Measurements from ENCODE around the gene AIMP1. TPM values are rescaled to one million over a fixed set of nuclear protein-coding genes. Genes with fewer than 3 reads are reported as not detected.

Gene AIMP1
- total and polyA plus RNA-seq, 2 of the 13 experiments (the other 11 are each of a cell fraction or from before 2014, with no cell fraction given): 28.6 to 82.9 TPM

GRCh38 chr4:106315968-106316772, at the start of gene AIMP1, which contains the start of gene TBCK (continued):
- TF ChIP-seq ZNF83 (CRISPR knock-in tag; IDR thresholded peaks at IDR 0.05; ENCODE audit: borderline replicate concordance): no peak; the same call in 1 of the 2 replicates
- TF ChIP-seq ZNF703 (CRISPR knock-in tag; IDR thresholded peaks at IDR 0.05; ENCODE audit: borderline replicate concordance): peak; percentile 7; the same call in 1 of the 2 replicates
- TF ChIP-seq GLI4 (CRISPR knock-in tag; IDR thresholded peaks at IDR 0.05; ENCODE audit: borderline replicate concordance): peak; percentile 76; the same call in 1 of the 2 replicates
- TF ChIP-seq TFDP2 (CRISPR knock-in tag; IDR thresholded peaks at IDR 0.05): no peak; the same call in 1 of the 2 replicates
- TF ChIP-seq ZNF761 (CRISPR knock-in tag; conservative IDR thresholded peaks at IDR 0.05): no peak; the same call in 1 of the 2 replicates
- TF ChIP-seq SPEN (CRISPR knock-in tag; IDR thresholded peaks at IDR 0.05; ENCODE audit: low read depth): peak; percentile 75
- TF ChIP-seq XRCC5 (optimal IDR thresholded peaks at IDR 0.05; ENCODE audit: low read length): peak; percentile 8
- TF ChIP-seq HMGA1 (CRISPR knock-in tag; conservative IDR thresholded peaks at IDR 0.05): no peak

GRCh38 chr4:106268786-106269185, 47.6 kb upstream of the AIMP1 start:
- Histone ChIP-seq H3K27me3 (ENCODE audit: control insufficient read depth in 1 of 2, insufficient read depth in 2 of 2, low read length in 2 of 2) (no peaks in the 10 kb centered on the region), H3K36me3 (replicated peaks in 1 of 2; ENCODE audit: control insufficient read depth in 1 of 2, insufficient read depth in 2 of 2, low read length in 2 of 2) (no peaks in the 10 kb centered on the region; a peak in 1 of 5 replicates), H3K9me3 (ENCODE audit: low read length) (no peaks in the 10 kb centered on the region), H3K79me2 (ENCODE audit: insufficient read depth, low read length) (peaks cover 61% of the 10 kb centered on the region), H3K4me1 (ENCODE audit: insufficient read depth, low read length) (peaks cover 68% of the 10 kb centered on the region), H3K9ac (ENCODE audit: insufficient read depth, low read depth, low read length) (no peak overlapping the region), H2AFZ (ENCODE audit: low read length) (no peak overlapping the region), H4K20me1 (ENCODE audit: insufficient read depth, low read length) (no peaks in the 10 kb centered on the region), H3K4me2 (ENCODE audit: low read depth, low read length) (no peak overlapping the region), H3K27ac (ENCODE audit: extremely low read length, insufficient read depth, low read length) (no peak overlapping the region), H3K4me3 (replicated peaks in 1 of 3; ENCODE audit: insufficient read depth in 1 of 3, low read depth in 2 of 3, low read length in 3 of 3) (no peak overlapping the region)
- TF ChIP-seq ARID3A (IDR thresholded peaks at IDR 0.05; ENCODE audit: low read depth, low read length): no peak
- no peak for TF ChIP-seq ZBTB8A (CRISPR knock-in tag; IDR thresholded peaks at IDR 0.05; ENCODE audit: borderline replicate concordance, low read depth)
- no peak for TF ChIP-seq GATA4 (IDR thresholded peaks at IDR 0.05; ENCODE audit: borderline replicate concordance, low read depth)
- TF ChIP-seq NRL (CRISPR knock-in tag; IDR thresholded peaks at IDR 0.05; ENCODE audit: borderline replicate concordance): no peak
- no peak for TF ChIP-seq TGIF2 (CRISPR knock-in tag; IDR thresholded peaks at IDR 0.05)
- ChIA-PET CTCF (ENCODE audit: low intra/inter-chr PET ratio, low total read pairs) (no interaction called here), POLR2A (interaction anchor here (1.1 to 3.3 kb wide), 3 partner anchors 10 to 47 kb away, joined by 3 to 20 read pairs (median 5); partner anchors contain the start of genes AIMP1 and TBCK)
- intact Hi-C loops (cut with micrococcal nuclease; ENCODE audit: unreplicated experiment) (loop anchor here (5.0 to 10.0 kb wide), 3 partner anchors 254 to 629 kb away; no protein-coding TSS in a partner anchor), in situ Hi-C loops (cut with HindIII; ENCODE audit: extremely low pct_ligation_motif_present, low pct_unique_long_range_greater_than_20kb) (loop anchor here (5.0 kb wide), 1 partner anchor 234 kb away; no protein-coding TSS in a partner anchor)
- DNase-seq (ENCODE audit: low spot score) (no peak), FAIRE-seq (no peak), ATAC-seq (no peak)
- no TSS peak for BruUV-seq (replicated peaks)

Data from HepG2 (cell line).